ENCODE data around the gene CLEC4F.

The CLEC4F gene

GRCh38 chr2:70855667-70856066 is 35.3 kb upstream of the CLEC4F start:
- no peak for TF ChIP-seq EZH2phosphoT487 (IDR thresholded peaks at IDR 0.05; ENCODE audit: borderline replicate concordance, low read length)
- no peak for TF ChIP-seq CTCF (IDR thresholded peaks at IDR 0.05; ENCODE audit: low read depth, low read length, poor library complexity, severe bottlenecking)

GRCh38 chr2:70854411-70854810 is 34.0 kb upstream of the CLEC4F start:
- Histone ChIP-seq H3F3A (ENCODE audit: control insufficient read depth, insufficient read depth) (no peaks in the 10 kb centered on the region), H3K9me3 (ENCODE audit: control insufficient read depth, insufficient read depth, low read length) (no peaks in the 10 kb centered on the region), H3K79me2 (ENCODE audit: control insufficient read depth, low read length) (no peaks in the 10 kb centered on the region), H3K4me2 (ENCODE audit: low read length) (no peak overlapping the region), H3K27ac (ENCODE audit: low read depth, low read length) (no peak overlapping the region), H3K27me3 (ENCODE audit: control insufficient read depth, low read length) (peaks cover 14% of the 10 kb centered on the region), H3K4me3 (ENCODE audit: low read length) (no peak overlapping the region), H3K36me3 (ENCODE audit: control insufficient read depth, low read length) (no peaks in the 10 kb centered on the region), H3K9me2 (replicated peaks; ENCODE audit: control insufficient read depth, low read length) (no peaks in the 10 kb centered on the region), H3K4me1 (ENCODE audit: control insufficient read depth, low read length) (no peaks in the 10 kb centered on the region), H4K20me1 (ENCODE audit: control insufficient read depth, insufficient read depth, low read depth, low read length) (no peaks in the 10 kb centered on the region)
- no peak for TF ChIP-seq CTCF (IDR thresholded peaks at IDR 0.05; ENCODE audit: low read depth, low read length, poor library complexity, severe bottlenecking)
- TF ChIP-seq EZH2phosphoT487 (IDR thresholded peaks at IDR 0.05; ENCODE audit: borderline replicate concordance, low read length), result no peak

More at GRCh38 chr2:70855667-70856066, 35.3 kb upstream of the CLEC4F start:
- no peaks in the 10 kb centered on the region for H3K36me3 ChIP-seq (ENCODE audit: control insufficient read depth, low read length)
- no peak overlapping the region for H3K27ac ChIP-seq (ENCODE audit: low read depth, low read length)
- no peaks in the 10 kb centered on the region for H3F3A ChIP-seq (ENCODE audit: control insufficient read depth, insufficient read depth)
- no peaks in the 10 kb centered on the region for H3K9me3 ChIP-seq (ENCODE audit: control insufficient read depth, insufficient read depth, low read length)
- no peak overlapping the region for H3K4me2 ChIP-seq (ENCODE audit: low read length)
- H3K4me1 ChIP-seq (ENCODE audit: control insufficient read depth, low read length), result no peaks in the 10 kb centered on the region
- H4K20me1 ChIP-seq (ENCODE audit: control insufficient read depth, insufficient read depth, low read depth, low read length), result no peaks in the 10 kb centered on the region
- H3K4me3 ChIP-seq (ENCODE audit: low read length), result no peak overlapping the region
- H3K27me3 ChIP-seq (ENCODE audit: control insufficient read depth, low read length), result peaks cover 16% of the 10 kb centered on the region
- no peaks in the 10 kb centered on the region for H3K9me2 ChIP-seq (replicated peaks; ENCODE audit: control insufficient read depth, low read length)
- no peaks in the 10 kb centered on the region for H3K79me2 ChIP-seq (ENCODE audit: control insufficient read depth, low read length)

- Histone ChIP-seq H3K27me3 (ENCODE audit: control insufficient read depth, low read length) (peaks cover 7% of the 10 kb centered on the region; the same call in 1 of the 2 replicates), H3K27ac (ENCODE audit: low read depth, low read length) (no peak overlapping the region), H3K4me2 (ENCODE audit: low read length) (no peak overlapping the region), H3K4me3 (ENCODE audit: low read length) (no peak overlapping the region), H3K36me3 (ENCODE audit: control insufficient read depth, low read length) (no peaks in the 10 kb centered on the region), H3K79me2 (ENCODE audit: control insufficient read depth, low read length) (no peaks in the 10 kb centered on the region), H3K9me2 (replicated peaks; ENCODE audit: control insufficient read depth, low read length) (no peaks in the 10 kb centered on the region), H3K4me1 (ENCODE audit: control insufficient read depth, low read length) (no peaks in the 10 kb centered on the region), H3F3A (ENCODE audit: control insufficient read depth, insufficient read depth) (no peaks in the 10 kb centered on the region), H4K20me1 (ENCODE audit: control insufficient read depth, insufficient read depth, low read depth, low read length) (no peaks in the 10 kb centered on the region), H3K9me3 (ENCODE audit: control insufficient read depth, insufficient read depth, low read length) (no peaks in the 10 kb centered on the region)
- TF ChIP-seq CTCF (IDR thresholded peaks at IDR 0.05; ENCODE audit: low read depth, low read length, poor library complexity, severe bottlenecking), result no peak
- TF ChIP-seq EZH2phosphoT487 (IDR thresholded peaks at IDR 0.05; ENCODE audit: borderline replicate concordance, low read length), result no peak
Measured at GRCh38 chr2:70852824-70853223, 32.4 kb upstream of the CLEC4F start.
